Measurements from ENCODE around the gene RNF141.

DNA sequence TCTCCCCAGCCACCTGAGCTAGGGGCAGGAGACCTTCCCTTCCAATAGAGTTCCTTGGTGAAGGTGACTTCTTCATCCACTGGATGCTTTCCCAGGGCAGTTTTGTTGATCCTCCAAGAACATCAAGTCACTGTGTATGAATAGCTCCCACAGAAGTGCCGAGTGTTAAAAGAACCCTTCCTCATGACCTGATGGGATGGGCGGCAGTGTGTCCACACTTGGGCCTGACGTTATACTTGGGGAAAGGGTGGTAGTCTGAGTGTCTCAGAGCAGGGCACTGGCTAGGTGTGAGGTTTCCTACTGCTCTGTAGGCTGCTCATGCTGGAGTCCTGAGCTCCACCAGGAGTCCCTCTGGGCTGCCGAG, 35.0 kb upstream of the RNF141 start:
- no peak for TF ChIP-seq POLR2A (IDR thresholded peaks at IDR 0.05)
- TF ChIP-seq, protein P1, sequence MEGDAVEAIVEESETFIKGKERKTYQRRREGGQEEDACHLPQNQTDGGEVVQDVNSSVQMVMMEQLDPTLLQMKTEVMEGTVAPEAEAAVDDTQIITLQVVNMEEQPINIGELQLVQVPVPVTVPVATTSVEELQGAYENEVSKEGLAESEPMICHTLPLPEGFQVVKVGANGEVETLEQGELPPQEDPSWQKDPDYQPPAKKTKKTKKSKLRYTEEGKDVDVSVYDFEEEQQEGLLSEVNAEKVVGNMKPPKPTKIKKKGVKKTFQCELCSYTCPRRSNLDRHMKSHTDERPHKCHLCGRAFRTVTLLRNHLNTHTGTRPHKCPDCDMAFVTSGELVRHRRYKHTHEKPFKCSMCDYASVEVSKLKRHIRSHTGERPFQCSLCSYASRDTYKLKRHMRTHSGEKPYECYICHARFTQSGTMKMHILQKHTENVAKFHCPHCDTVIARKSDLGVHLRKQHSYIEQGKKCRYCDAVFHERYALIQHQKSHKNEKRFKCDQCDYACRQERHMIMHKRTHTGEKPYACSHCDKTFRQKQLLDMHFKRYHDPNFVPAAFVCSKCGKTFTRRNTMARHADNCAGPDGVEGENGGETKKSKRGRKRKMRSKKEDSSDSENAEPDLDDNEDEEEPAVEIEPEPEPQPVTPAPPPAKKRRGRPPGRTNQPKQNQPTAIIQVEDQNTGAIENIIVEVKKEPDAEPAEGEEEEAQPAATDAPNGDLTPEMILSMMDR (IDR thresholded peaks at IDR 0.05), result no peak

All from Peyer's patch (tissue), 4 donors.